HUDEP-2 (cell line): ENCODE measurements around the gene ALDH1A1.
A peak's percentile ranks its signal among the peaks of the same experiment; 100 is the strongest.

ENCODE experiments used
- DNase-seq, 76 experiments: peaks; one replicate each; lab custom pipeline; 2025; ENCODE audit not compliant: unreplicated experiment in 76 of 76; lab: John Stamatoyannopoulos, UW

The ALDH1A1 gene

DNA sequence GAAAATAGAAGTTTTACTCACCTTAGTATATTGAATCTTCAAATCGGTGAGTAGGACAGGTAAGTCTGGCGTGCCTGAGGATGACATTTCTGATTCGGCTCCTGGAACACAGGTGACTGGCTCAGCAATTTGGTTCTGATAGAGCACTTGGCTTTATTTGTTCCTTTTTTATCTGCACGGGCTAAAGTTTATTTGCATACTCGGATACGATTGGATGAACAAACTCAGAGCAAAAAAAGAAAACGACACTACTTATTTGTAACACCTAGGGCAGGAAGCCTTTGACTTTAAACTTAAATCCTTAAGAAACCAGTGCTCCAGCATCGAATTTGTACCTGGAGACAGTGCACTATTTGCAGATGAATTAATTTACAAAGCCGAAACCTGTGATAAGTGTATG is at the start of gene ALDH1A1:
Gene ALDH1A1 (minus strand): TSS at position 140 of the 400 bp plus-strand sequence. CDS start 53 bp downstream, at position 87.
- DNase-seq: no peak

DNA sequence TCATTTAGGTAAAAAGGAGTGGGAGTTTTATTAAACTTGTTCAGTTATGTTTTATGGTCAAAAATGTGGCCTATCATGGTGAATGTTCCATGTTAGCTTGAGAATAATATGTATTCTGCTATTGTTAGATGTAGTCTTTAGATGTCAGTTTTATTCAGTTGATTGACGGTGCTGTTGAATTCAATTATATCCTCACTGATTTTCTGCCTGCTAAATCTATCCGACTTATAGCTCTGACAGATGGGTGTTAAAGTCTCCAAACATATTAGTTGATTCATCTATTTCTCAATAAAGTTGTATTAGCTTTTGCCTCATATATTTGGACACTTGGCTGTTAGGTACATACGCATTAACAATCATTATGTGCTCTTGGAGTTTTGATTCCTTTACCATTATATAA is 49.0 kb upstream of the ALDH1A1 start:
- no peak for DNase-seq

DNA sequence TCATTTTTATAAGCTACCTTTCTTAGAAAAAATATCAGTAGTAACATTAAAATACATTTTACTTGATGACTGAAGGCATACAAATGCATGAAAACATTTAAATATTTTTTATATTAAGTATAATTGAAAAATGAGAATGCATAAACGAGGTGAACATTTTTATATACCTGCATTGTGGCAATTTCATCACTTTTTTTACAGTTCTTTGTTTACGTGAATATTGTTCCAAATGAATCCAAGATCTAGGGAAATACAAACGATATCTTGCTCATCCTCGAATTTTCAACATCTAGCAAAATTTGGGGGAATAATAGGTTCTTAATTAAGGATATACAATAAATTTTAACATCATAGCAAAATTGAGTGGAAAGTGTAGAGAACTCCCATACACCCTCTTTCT is 45.5 kb upstream of the ALDH1A1 start:
- DNase-seq: no peak

GRCh38 chr9:72997387-72997995 is 44.6 kb upstream of the ALDH1A1 start:
- DNase-seq: no peak

DNA sequence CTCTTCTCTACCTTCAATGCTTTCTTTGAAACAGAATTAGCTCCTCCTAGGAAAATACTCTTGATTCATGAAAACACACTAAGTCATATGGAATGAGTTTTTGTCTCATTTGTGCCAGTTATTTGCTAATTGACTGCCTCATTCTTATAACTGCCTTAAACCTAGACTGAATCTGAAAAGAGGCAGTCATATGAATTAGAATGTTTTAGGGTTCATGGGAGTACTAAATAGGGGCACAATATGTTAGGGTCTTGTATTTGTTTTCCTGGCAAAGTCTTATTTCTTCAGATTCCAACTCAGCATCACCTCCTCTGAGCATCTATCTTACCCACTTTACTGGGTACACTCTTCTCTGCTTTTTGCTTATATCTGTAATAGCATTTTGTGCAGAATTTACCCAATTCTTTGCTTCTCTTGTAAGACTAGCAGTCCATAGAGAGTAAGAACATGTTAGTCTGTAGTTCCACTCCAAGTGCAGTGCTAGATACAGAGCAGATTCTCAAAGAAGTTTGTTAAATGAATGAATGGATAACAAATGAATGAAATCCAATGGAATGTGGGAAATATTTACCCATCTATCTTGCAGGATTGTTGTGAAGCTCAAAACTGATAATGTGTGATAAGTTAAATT is 43.9 kb upstream of the ALDH1A1 start:
- DNase-seq: no peak

DNA sequence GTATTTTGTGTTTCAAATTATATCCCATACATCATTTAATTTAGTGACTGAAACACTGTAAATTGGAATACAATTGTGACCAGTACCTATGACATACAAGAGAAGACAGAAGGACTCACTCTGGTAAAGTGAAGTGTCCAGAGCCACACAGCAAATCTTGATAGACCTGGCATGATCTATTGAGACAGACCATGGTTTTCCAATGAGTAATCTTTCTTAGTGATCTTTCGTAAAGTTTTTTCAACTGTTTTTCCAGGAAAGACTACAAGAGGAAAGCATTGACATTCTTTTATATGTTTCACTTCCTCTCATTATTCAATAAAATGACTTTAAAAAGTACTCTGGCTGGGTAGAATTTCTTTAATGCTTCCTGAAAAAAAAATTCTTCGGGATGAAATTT is 43.3 kb upstream of the ALDH1A1 start:
- DNase-seq: no peak

- peak in 1 of 76 experiments; percentile 1 for DNase-seq
Observed at GRCh38 chr9:72995131-72996024, 42.5 kb upstream of the ALDH1A1 start.

- DNase-seq: no peak
Observed at GRCh38 chr9:72991772-72992171, 38.9 kb upstream of the ALDH1A1 start.

DNA sequence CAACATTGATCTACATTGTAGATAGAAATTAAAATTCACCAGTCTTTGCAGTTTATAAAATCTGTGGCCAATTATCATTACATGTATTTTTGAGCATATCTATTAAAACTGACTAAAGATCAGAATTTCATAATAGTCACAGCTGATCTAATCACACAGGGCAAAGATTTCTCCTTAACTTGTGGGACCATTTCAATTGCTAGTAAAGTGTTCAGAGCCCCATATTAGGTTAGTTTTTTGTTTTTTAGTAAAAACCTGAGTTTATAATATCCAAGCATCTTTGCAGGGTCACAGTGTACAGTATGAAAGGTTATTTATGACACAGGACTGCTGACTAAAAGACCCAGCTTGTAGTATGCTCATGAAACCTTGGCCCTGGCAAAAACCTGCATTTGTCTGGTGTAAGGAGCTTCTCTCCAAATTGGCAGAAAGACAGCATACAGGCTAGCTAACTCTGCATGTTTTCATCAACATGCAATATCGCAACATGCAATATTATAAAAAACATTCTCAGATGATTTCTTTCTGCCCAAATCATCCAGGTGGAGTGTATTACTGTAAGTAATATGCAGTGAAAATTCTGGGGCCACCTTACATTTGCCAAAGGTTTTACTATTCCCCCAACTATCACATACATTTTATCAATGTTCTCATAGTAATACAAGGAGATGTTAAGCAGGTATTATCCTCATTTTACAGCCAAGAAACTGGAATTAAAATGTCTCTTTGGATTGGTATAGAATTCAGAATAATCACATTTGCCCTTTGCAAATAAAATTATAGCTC is 37.7 kb upstream of the ALDH1A1 start:
- no peak for DNase-seq

DNA sequence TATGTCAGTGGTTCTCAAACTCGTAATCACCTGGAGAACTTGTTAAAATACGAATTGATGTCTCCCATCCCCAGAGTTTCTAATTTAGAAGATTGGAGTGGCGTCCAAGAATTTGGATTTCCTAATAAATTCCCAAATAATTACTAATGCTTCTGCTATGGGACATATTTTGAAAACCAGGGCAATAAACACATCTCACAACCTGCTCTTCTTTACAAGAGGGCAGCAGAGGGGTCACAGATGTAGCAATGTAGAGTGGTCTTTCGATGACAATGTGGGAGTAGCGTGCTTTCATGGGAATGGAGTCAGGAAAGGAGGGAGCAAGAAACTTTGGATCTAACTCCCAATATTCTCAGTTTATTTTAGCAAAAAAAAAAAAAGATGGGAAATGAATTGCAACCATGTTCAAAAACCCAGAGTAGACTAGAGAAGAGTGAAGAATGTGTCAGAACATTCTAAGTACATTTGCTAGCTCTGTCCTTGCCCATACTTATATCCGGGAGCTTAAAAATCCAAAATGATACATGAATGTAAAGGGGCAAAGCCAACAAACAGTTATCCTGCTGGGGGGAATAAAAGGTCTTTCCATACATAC is 33.8 kb upstream of the ALDH1A1 start:
- no peak for DNase-seq

GRCh38 chr9:72985746-72986145 is 32.9 kb upstream of the ALDH1A1 start:
- DNase-seq: no peak

DNA sequence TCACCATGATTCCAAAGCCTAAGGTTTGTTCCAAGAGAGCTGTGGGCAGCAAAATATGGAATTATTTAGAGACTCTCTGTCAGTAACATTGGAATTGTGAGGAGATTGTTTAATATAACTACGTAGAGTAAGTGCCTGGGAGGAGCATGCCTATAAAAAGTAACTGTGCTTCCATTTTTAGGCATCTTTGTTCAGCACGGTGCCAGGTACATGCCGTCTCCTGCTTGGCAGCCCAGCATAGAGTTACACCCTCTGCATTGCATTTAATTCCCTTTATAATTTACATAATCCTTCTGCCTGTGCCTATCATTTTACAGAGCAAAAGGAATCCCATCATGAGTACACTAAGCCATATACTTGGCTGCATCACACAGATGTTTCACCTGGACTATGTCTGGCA is 32.1 kb upstream of the ALDH1A1 start:
- DNase-seq: no peak

- no peak for DNase-seq
Observed at GRCh38 chr9:72984226-72984947, 31.5 kb upstream of the ALDH1A1 start.

DNA sequence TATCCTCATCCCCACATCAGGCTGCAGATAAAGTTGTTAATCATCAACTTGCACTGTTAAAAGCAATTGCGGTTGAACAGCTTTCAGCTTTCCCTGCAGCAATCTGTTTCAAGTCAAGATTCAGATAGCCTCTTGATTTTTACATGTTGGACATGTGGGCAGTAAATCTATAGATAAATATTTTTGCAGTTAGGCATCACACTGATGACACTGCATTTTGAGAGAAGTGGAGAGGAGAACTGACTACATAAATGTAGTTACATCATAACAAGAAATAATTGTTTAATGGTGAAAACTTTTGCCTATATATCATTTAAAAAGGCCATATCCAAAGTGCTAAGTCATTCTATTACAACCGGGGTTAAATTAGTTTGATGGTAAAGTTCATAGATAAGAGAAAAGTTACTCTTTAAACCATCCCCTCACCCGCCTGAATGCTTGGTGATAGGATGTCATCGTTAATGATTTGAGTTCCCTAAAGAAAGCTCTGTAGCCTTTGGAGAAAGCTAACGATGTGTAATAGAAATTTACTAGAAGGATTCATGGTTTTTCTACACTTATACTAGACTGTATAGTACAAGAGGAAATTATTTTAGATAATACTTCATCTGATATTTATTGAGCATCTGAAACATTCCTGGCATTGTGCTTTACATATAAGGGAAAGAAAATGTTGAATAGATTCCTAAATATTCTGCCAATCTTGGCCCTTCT is 30.8 kb upstream of the ALDH1A1 start:
- DNase-seq: no peak

DNA sequence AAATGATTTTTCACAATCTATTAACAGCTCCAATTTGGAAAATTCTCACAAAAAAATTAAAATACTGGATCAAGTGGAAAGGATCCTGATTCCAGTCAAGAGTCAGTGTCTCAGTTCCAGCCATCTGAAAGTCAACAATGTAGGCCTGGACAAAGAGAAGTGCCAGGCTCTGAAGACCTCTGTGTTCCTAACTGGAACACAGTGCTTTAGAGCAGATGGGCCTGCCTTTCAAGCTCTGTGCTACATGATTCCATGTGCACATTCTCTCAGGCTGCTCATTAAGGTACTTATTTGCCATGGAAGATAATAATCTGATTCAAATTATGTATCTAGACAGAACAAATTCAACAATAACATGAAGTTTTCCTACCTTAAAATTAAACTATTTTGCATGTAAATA is 30.2 kb upstream of the ALDH1A1 start:
- no peak for DNase-seq

DNA sequence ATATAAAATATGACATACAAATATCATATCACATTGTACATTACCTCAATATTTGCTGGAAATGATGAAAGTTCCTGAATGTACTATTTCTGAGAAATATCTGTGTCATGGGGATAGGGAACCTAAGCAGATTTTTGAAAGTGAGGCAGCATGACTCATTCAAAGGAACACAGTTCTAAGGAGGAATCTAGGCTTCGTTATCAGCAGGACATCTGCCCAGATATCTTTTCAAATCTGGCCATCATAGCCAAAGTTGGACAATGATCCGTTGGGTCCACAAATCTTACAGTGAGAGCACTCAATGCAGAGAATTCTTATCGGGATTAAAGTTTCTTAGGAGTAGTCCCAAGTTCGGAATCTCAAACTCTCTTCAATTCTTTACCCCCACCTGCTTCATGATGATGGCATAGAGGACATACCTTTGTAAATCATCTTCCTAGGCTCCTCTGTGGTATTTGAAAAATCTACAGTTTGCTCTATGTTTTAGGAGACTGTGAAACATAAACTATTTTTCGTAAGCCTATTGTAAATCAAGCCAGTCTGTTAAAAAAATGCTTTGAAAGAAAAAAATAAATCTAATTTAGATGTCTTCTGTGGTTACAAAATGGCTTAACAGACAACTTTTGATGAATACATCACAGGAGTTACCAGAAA is 29.4 kb upstream of the ALDH1A1 start:
- DNase-seq: no peak

GRCh38 chr9:72981433-72981832 is 28.6 kb upstream of the ALDH1A1 start:
- DNase-seq: no peak

GRCh38 chr9:72980600-72981265 is 27.9 kb upstream of the ALDH1A1 start:
- DNase-seq: no peak
